Measurements from ENCODE around the gene PID1. TPM values are rescaled to one million over a fixed set of nuclear protein-coding genes. Genes with fewer than 3 reads are reported as not detected.
A peak's percentile ranks its signal among the peaks of the same experiment; 100 is the strongest.

The PID1 gene
- polyA plus RNA-seq, 3 donors: 5.7 to 7.4 (median 5.7) TPM

- no peak for DNase-seq (ENCODE audit: low read depth in 3 of 3, low spot score in 2 of 3)
These were observed 143.6 kb downstream of the PID1 start for GRCh38 chr2:229127471-229127870.

- no peak for DNase-seq (ENCODE audit: low read depth in 3 of 3, low spot score in 2 of 3)
These were observed 145.0 kb downstream of the PID1 start for GRCh38 chr2:229126066-229126465.

GRCh38 chr2:229124136-229124535, 147.0 kb downstream of the PID1 start:
- peak; percentile 30 to 51 (median 36) for DNase-seq (ENCODE audit: low read depth in 3 of 3, low spot score in 2 of 3)

- DNase-seq (ENCODE audit: low read depth in 3 of 3, low spot score in 2 of 3): no peak
These were observed 152.2 kb downstream of the PID1 start for GRCh38 chr2:229118927-229119326.

- no peak for DNase-seq (ENCODE audit: low read depth in 3 of 3, low spot score in 2 of 3)
These were observed 152.8 kb downstream of the PID1 start for GRCh38 chr2:229118336-229118735.

- no peak for DNase-seq (ENCODE audit: low read depth in 3 of 3, low spot score in 2 of 3)
These were observed 159.3 kb downstream of the PID1 start for GRCh38 chr2:229111744-229112143.

- DNase-seq (ENCODE audit: low read depth in 3 of 3, low spot score in 2 of 3): no peak
These were observed 161.9 kb downstream of the PID1 start for GRCh38 chr2:229109195-229109594.

GRCh38 chr2:229107601-229108000, 163.5 kb downstream of the PID1 start:
- no peak for DNase-seq (ENCODE audit: low read depth in 3 of 3, low spot score in 2 of 3)

- DNase-seq (ENCODE audit: low read depth in 3 of 3, low spot score in 2 of 3): no peak
These were observed 166.1 kb downstream of the PID1 start for GRCh38 chr2:229104974-229105387.

- no peak for DNase-seq (ENCODE audit: low read depth in 3 of 3, low spot score in 2 of 3)
These were observed 167.1 kb downstream of the PID1 start for GRCh38 chr2:229104025-229104424.

GRCh38 chr2:229101314-229101713, 169.8 kb downstream of the PID1 start:
- no peak for DNase-seq (ENCODE audit: low read depth in 3 of 3, low spot score in 2 of 3)

- no peak for DNase-seq (ENCODE audit: low read depth in 3 of 3, low spot score in 2 of 3)
These were observed 171.9 kb downstream of the PID1 start for GRCh38 chr2:229099231-229099630.

GRCh38 chr2:229098801-229099200, 172.3 kb downstream of the PID1 start:
- DNase-seq (ENCODE audit: low read depth in 3 of 3, low spot score in 2 of 3): no peak

GRCh38 chr2:229096409-229097066, 174.5 kb downstream of the PID1 start:
- no peak for DNase-seq (ENCODE audit: low read depth in 3 of 3, low spot score in 2 of 3)

GRCh38 chr2:229095472-229095871, 175.6 kb downstream of the PID1 start:
- no peak for DNase-seq (ENCODE audit: low read depth in 3 of 3, low spot score in 2 of 3)

- no peak for DNase-seq (ENCODE audit: low read depth in 3 of 3, low spot score in 2 of 3)
These were observed 180.9 kb downstream of the PID1 start for GRCh38 chr2:229090225-229090624.

- DNase-seq (ENCODE audit: low read depth in 3 of 3, low spot score in 2 of 3): no peak
These were observed 181.3 kb downstream of the PID1 start for GRCh38 chr2:229089776-229090175.

- DNase-seq (ENCODE audit: low read depth in 3 of 3, low spot score in 2 of 3): no peak
These were observed 182.0 kb downstream of the PID1 start for GRCh38 chr2:229088966-229089700.

GRCh38 chr2:229088517-229088913, 182.6 kb downstream of the PID1 start:
- DNase-seq (ENCODE audit: low read depth in 3 of 3, low spot score in 2 of 3): no peak

- DNase-seq (ENCODE audit: low read depth in 3 of 3, low spot score in 2 of 3): no peak
These were observed 183.1 kb downstream of the PID1 start for GRCh38 chr2:229087843-229088516.

- DNase-seq (ENCODE audit: low read depth in 3 of 3, low spot score in 2 of 3): no peak
These were observed 183.8 kb downstream of the PID1 start for GRCh38 chr2:229087267-229087666.

- no peak for DNase-seq (ENCODE audit: low read depth in 3 of 3, low spot score in 2 of 3)
These were observed 185.6 kb downstream of the PID1 start for GRCh38 chr2:229085439-229085838.

Data from right renal cortex interstitium (tissue), 3 donors.